ENCODE results near the gene RND2. TPM values are rescaled to one million over a fixed set of nuclear protein-coding genes. Genes with fewer than 3 reads are reported as not detected.

RND2 gene
- total RNA-seq, 4 donors from 2014 or later, result 0.30 to 0.76 (median 0.53) TPM; not detected in 1

Other genes with a start within 250 kb of the RND2 start
- 10 to 100 TPM in 1 of 4 donors, 1 to 10 TPM in 1, under 1 TPM in 2; 0.40 to 14.7 (median 3.9) TPM for gene WNK4, start 244.6 kb upstream of the RND2 start, total RNA-seq
- 100 to 1,000 TPM in 1 of 4 donors, 10 to 100 TPM in 3; 76.4 to 101 (median 94.8) TPM for gene COA3, start 226.5 kb upstream of the RND2 start, total RNA-seq
- not detected for gene CNTD1, start 226.4 kb upstream of the RND2 start, total RNA-seq
- gene BECN1, start 200.9 kb upstream of the RND2 start, total RNA-seq, result 100 to 1,000 TPM in 1 of 4 donors, 10 to 100 TPM in 3; 81.5 to 100 (median 84.5) TPM
- 100 to 1,000 TPM in 1 of 4 donors, 10 to 100 TPM in 3; 91.0 to 121 (median 93.7) TPM for gene PSME3, start 191.8 kb upstream of the RND2 start, total RNA-seq
- gene AOC2, start 180.7 kb upstream of the RND2 start, total RNA-seq, result 1 to 10 TPM in 2 of 4 donors, under 1 TPM in 2; 0.61 to 2.1 (median 1.2) TPM
- 10 to 100 TPM in 1 of 4 donors, 1 to 10 TPM in 3; 3.3 to 24.0 (median 6.6) TPM for gene AOC3, start 174.0 kb upstream of the RND2 start, total RNA-seq
- not detected for gene G6PC1, start 124.4 kb upstream of the RND2 start, total RNA-seq
- 10 to 100 TPM; 14.2 to 25.9 (median 22.6) TPM for gene AARSD1, start 60.8 kb upstream of the RND2 start, total RNA-seq
- 1 to 10 TPM in 1 of 4 donors, under 1 TPM in 1, not detected in 2; 0.27 to 1.1 TPM for gene PTGES3L, start 45.2 kb upstream of the RND2 start, total RNA-seq
- gene RUNDC1, start 44.7 kb upstream of the RND2 start, total RNA-seq, result 1 to 10 TPM; 7.4 to 9.8 (median 8.5) TPM
- gene RPL27, start 26.8 kb upstream of the RND2 start, total RNA-seq, result 1,000 to 10,000 TPM in 3 of 4 donors, 100 to 1,000 TPM in 1; 775 to 1,810 (median 1,289) TPM
- 10 to 100 TPM in 3 of 4 donors, 1 to 10 TPM in 1; 5.9 to 24.4 (median 13.6) TPM for gene IFI35, start 18.4 kb upstream of the RND2 start, total RNA-seq
- 100 to 1,000 TPM in 3 of 4 donors, 10 to 100 TPM in 1; 50.5 to 154 (median 110) TPM for gene VAT1, start 2.8 kb upstream of the RND2 start, total RNA-seq
- 10 to 100 TPM in 2 of 4 donors, 1 to 10 TPM in 2; 6.3 to 20.7 (median 9.8) TPM for gene BRCA1, start 100.1 kb downstream of the RND2 start, total RNA-seq
- 10 to 100 TPM; 30.6 to 61.6 (median 42.0) TPM for gene NBR1, start 146.0 kb downstream of the RND2 start, total RNA-seq
- 1 to 10 TPM in 3 of 4 donors, under 1 TPM in 1; 0.27 to 2.5 (median 1.6) TPM for gene TMEM106A, start 186.6 kb downstream of the RND2 start, total RNA-seq
- gene CCDC200, start 203.4 kb downstream of the RND2 start, total RNA-seq, result not detected
- not detected for gene RNU2-1, start 208.7 kb downstream of the RND2 start, total RNA-seq

All from esophagus squamous epithelium (tissue), 4 donors.